NCI-H2196 treated with DMSO at 0.1 percent for 48 hours (cell line): ENCODE measurements around the gene PIK3AP1.
"Not testable (repeated sequence)": the region's sequence is repeated elsewhere in the genome, so short reads cannot be mapped to it uniquely, and the experiment has no call there.

Source experiments
- DNase-seq: peaks from one replicate; lab custom pipeline; 2025; ENCODE audit not compliant: unreplicated experiment; lab: John Stamatoyannopoulos, UW

PIK3AP1 gene

GRCh38 chr10:96737307-96737902 is 17.1 kb upstream of the PIK3AP1 start:
- not testable (repeated sequence) for DNase-seq

DNA sequence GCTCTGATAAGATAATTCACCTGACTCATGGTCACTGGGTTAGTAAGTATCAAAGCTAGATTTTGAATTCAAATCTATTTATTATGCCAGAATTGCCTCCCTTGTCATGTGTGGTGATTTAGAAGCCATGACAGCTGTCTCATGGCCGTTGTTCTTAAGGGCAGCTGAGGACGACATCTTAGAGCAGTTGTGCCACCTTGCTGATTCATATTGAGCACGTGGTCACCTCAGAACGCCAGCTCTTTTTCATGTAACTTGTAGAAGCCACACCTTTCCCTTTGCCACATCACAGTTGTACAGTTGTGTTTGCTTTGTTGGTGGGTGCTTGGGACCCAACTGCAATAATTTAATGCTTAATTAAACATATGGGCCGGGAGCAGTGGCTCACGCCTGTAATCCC is 4.3 kb upstream of the PIK3AP1 start:
- DNase-seq, result no peak

DNA sequence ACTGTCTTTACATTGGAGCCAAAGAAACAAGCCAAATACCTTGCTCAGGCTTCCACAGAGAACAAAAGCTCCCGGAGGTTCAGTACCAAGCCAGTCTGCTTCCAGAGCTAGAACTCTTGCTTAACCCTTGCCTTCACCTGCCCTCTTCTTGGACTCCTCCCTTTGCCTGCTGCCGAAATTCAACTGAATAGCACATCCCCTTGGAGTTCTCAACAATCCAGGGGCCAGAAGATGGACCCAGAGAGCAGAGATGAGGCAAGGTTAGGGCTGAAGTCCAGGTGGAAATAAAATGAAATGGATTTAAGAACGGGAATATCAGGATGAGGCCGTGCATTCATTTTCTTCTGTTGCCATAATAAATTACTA is 876 bp upstream of the PIK3AP1 start:
- no peak for DNase-seq

DNA sequence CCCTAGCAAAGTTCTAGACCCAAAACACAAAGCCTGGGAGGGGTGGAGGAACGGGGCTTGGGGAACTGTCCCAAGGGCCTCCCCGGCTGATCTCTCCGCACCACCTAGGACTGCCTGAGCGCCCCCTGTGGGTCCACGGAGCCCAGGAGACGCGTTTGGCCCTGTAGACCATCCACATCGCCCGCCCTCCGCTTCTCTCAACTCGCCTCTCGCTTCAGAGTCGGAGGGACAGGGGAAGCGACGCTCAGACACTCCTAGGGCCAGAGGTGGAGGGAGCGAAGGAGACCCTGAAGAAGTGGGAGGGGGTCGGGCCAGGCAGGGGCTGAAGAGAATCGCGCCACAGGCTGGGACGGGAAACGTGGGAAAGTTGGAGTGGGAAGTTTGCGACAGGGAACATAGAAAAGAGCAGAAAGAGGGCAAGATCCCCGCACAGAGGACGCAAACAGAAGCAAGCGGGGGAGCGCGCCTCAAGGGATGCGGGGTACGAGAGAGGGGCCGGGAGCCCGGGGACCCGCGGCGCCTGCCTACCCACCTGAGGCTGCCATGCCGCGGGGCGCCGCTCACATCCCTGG is 378 bp downstream of the PIK3AP1 start:
- DNase-seq, result no peak

DNA sequence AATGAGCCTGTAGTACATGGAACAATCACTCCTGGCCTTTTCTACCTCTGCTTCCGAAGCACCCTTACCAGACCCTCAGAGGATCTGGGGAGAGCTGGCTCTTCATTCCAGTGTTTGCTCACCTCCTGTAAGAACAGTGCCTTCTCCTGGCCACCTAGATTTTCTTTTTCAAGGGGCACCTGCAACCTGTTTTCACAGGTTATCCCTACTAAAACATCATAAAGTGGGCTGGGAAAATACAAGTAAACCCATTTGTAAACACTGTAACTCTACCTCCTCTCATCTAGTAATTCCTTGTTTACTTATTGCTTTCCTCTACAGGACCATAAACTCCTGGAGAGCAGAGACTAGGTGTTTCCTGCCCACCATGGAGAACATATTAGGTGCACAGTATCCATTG is 1.1 kb downstream of the PIK3AP1 start:
- DNase-seq, result no peak

GRCh38 chr10:96718304-96718990 is 1.9 kb downstream of the PIK3AP1 start:
- DNase-seq, result no peak

GRCh38 chr10:96716390-96716789 is 3.9 kb downstream of the PIK3AP1 start:
- DNase-seq, result no peak

- DNase-seq, result no peak
Measured at GRCh38 chr10:96714746-96715255, 5.5 kb downstream of the PIK3AP1 start.

DNA sequence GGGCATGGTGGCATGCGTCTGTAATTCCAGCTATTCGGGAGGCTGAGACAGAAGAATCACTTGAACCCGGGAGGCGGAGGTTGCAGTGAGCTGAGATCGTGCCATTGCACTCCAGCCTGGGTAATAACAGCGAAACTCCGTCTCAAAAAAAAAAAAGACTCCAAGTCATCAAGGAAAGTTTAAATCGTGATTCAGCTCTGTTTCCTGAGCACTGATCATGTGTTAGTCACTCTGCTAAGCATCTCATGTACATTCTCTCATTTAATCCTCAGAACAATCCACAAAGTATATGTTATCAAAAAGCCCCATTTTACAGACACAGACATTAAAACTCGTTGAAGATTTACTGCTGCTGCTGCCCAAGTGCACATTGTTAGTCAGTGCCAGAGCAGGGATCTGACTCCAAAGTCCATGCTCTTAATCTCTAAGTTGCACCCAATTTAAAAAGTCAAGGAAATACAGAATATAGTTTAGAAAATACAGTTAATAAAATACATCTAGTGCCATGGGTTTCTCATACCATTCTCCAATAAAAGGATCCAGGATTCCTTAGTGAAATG is 6.2 kb downstream of the PIK3AP1 start:
- no peak for DNase-seq

DNA sequence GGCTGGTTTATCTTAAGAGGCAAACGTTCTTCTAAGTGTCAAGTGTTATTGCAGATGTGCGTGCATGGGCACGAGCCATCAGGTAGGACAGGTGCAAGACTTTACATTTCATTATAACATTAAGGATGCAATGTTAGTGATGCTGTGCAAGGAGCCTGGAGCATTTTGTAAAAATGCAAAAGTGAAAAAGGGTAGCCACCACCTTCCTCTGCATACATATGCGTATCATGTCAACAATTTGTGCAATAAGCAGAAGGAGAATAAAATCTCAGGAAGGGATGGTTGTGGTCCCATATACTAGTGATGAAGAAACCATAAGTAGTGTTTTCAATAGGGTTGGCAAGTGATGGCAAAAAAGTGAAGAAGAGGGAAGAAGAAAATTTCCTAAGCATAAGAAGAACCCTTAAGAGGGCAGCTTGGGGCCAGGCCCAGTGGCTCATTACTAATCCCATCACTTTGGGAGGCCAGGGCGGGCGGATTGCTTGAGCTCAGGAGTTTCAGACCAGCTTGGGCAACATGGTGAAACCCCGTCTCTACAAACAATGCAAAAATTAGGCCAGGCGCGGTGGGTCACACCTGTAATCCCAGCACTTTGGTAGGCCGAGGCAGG is 7.5 kb downstream of the PIK3AP1 start:
- DNase-seq, result no peak

DNA sequence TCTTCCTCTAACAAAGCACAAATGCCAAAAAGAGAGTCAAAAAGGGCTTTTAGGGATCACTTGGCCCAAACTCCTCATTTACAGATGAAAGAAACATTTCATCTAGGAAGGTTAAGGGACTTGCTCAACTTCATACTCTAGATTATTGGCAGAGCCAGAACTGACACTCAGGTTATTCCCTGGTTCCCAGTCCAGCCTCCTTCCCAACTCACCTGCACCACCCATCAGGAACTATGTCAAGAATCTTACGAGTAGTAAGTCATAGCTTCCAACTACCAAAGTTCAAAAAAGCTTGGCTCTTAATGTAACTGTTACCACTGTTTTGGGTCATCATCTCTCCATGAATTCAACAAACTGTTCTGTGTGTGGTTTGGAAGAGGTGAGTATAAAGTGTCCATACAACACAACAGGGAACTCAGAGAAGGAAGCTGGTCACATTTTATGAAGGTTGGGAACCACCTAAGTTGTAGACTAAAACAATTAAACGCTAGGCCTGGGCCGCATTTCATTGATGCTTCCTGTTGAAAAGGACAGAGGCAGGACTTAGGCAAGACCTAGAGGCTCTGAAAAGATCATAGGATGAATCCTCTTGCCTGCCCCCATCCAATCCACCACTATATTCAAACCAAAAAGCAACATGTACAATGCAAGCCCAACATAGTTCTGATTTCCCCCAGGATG is 9.1 kb downstream of the PIK3AP1 start:
- DNase-seq, result no peak

DNA sequence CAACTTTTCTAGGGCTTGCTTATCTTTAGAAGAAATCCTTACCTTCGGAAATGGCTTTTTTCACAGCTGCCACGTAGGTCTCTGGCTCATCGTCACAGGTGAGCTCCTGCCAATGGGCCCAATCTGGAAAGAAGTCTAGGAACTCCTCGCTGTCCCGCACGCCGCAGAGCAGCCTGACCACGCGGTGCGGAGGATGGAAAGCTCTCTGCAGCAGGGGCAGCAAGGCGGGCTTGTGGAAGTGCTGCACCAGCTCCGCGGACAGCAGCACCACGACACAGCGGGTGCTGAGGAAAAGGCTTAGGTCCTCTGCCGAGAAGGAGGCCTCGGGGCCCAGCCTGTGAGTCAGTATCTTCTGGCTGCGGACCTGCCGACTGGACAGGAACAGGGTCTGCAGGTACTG is 10.8 kb downstream of the PIK3AP1 start:
- no peak for DNase-seq

DNA sequence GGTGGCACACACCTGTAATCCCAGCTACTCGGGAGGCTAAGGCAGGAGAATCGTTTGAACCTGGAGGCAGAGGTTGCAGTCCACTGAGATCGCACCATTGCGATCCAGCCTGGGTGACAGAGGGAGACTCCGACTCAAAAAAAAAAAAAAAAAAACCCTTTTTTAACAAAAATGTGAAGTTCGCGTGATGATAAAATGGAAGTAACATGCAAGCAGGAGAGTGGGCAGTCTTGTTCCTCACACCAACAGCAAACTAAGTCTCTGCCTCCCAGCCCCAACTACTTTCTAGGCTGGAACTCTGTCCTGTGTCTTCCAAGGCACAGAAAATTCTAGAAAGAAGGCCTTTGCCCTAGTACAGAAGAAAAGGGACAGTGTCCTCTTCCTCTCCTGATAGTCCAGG is 11.3 kb downstream of the PIK3AP1 start:
- DNase-seq, result no peak

- DNase-seq, result no peak
Measured at GRCh38 chr10:96708456-96708855, 11.9 kb downstream of the PIK3AP1 start.

DNA sequence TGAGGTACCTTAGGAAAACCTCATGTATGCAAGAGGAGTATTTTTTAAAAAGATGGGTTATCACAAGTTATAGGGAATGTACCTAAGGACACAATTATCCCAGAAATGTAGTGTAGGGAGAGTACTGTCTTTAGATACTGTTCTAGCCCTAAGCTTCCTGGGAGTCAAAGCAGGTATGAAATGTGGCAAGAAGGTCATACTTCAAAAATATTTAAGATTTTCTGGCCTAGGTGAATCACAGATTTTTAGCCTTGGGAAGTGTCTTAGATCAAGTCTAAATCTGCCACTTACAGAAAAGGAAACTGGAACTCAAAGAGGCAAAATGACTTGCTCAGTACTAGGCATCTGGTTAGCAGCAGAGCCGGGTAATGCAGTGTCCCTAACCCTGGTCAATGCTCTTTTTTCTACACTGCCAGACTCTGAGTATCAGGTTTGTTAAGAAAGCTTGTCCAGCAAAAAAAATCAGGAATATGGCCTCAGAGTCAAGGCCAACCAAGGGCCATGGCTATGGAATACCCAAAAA is 13.9 kb downstream of the PIK3AP1 start:
- no peak for DNase-seq

- DNase-seq, result no peak
Measured at GRCh38 chr10:96705134-96705533, 15.2 kb downstream of the PIK3AP1 start.

GRCh38 chr10:96704563-96704962 is 15.8 kb downstream of the PIK3AP1 start:
- DNase-seq, result no peak

DNA sequence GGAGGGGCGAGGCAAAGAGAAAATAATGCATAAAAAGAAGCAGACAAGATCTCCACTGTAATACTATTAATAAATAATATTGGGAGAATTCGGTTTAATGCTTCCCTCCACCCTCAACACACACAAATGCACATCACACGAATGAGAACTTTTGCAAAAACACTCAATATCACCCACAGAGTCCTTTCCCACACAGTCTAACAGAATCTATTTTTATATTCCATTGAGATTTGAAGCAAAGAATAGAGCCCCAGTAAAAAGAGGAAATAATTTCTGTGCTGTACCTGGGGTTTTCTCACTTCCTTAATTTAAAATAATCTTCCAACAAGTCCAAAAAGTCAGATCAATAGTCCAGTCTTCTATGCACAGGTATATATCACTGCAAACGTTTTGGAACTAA is 17.0 kb downstream of the PIK3AP1 start:
- DNase-seq, result no peak

- DNase-seq, result no peak
Measured at GRCh38 chr10:96701265-96701664, 19.0 kb downstream of the PIK3AP1 start.

- DNase-seq, result no peak
Measured at GRCh38 chr10:96700374-96701099, 19.8 kb downstream of the PIK3AP1 start.
